DND-41 (cell line): Measurements from ENCODE around the gene IQCM.

ENCODE experiments used
- CTCF ChIP-seq: IDR thresholded peaks from 2 replicates; pipeline ENCODE4 v1.5.1; 2012; ENCODE audit warnings: borderline replicate concordance, low read length, moderate library complexity, mild to moderate bottlenecking; ENCODE audit not compliant: poor library complexity, severe bottlenecking; ENCODE audit errors: extremely low read depth
- EZH2 ChIP-seq: IDR thresholded peaks from 3 replicates; pipeline ENCODE4 v1.6.1; 2012; ENCODE audit warnings: borderline replicate concordance, low read depth, mild to moderate bottlenecking, moderate library complexity, low read length, inconsistent platforms; ENCODE audit not compliant: severe bottlenecking

- TF ChIP-seq CTCF (no peak), EZH2 (no peak)
Measured at GRCh38 chr4:149801416-149801815, 14.2 kb downstream of the IQCM start.
